HPDE6-E6E7 (cell line): ENCODE data around the gene MDN1.

Experiments
- DNase-seq: peaks from one replicate; pipeline ENCODE4 v3.0.0; 2011; ENCODE audit warnings: missing footprints; ENCODE audit errors: extremely low spot score

Gene MDN1

GRCh38 chr6:89597988-89598387 lies 221.6 kb downstream of the MDN1 start:
- DNase-seq = peak; percentile 82

- no peak for DNase-seq
These were observed 222.2 kb downstream of the MDN1 start for GRCh38 chr6:89597372-89597771.

DNA sequence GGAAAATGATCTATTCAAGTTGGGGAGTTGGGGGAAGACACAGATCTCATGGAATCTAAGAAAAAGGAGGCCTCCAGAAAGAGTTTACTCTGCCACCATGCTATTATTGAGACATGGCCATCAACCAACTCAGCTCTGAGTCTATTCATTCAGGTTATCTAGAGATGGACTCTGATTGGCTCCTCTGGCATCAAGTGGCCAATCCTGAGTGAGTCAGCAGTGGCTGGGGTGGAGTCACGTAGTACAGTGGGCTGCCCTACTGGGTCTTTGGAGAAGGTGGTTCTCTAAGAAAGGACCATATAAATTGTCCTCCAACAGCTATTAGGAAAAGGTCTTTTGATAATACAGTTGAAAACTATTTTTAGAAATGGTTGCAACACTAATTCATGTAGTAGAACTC lies 223.1 kb downstream of the MDN1 start:
- no peak for DNase-seq

GRCh38 chr6:89596056-89596455 lies 223.5 kb downstream of the MDN1 start:
- DNase-seq = no peak
